DND-41 (cell line): ENCODE results near the gene ADARB2.

Experiments
- CTCF ChIP-seq: IDR thresholded peaks from 2 replicates; pipeline ENCODE4 v1.5.1; 2012; ENCODE audit warnings: borderline replicate concordance, low read length, moderate library complexity, mild to moderate bottlenecking; ENCODE audit not compliant: poor library complexity, severe bottlenecking; ENCODE audit errors: extremely low read depth
- EZH2 ChIP-seq: IDR thresholded peaks from 3 replicates; pipeline ENCODE4 v1.6.1; 2012; ENCODE audit warnings: borderline replicate concordance, low read depth, mild to moderate bottlenecking, moderate library complexity, low read length, inconsistent platforms; ENCODE audit not compliant: severe bottlenecking

GRCh38 chr10:1422275-1422674, 315.1 kb downstream of the ADARB2 start:
- TF ChIP-seq CTCF (no peak), EZH2 (no peak)
